Urinary bladder (tissue), 4 donors: Measurements from ENCODE around the gene TMEM181. TPM values are rescaled to one million over a fixed set of nuclear protein-coding genes. Genes with fewer than 3 reads are reported as not detected.
"Not testable (repeated sequence)": the region's sequence is repeated elsewhere in the genome, so short reads cannot be mapped to it uniquely, and the experiment has no call there.

ENCODE experiments used
- DNase-seq: peaks from one replicate; pipeline ENCODE4 v3.0.0-alpha.2; 2015; ENCODE audit errors: extremely low spot score
- H3K27ac ChIP-seq: one replicate; pipeline ENCODE4 v1.5.1; 2013; ENCODE audit warnings: low read depth, mild to moderate bottlenecking, moderate library complexity
- H3K36me3 ChIP-seq: one replicate; pipeline ENCODE4 v1.6.1; 2013; ENCODE audit warnings: mild to moderate bottlenecking, moderate library complexity; ENCODE audit not compliant: insufficient read depth
- H3K4me1 ChIP-seq: one replicate; pipeline ENCODE4 v1.6.1; 2013; ENCODE audit warnings: mild to moderate bottlenecking, moderate library complexity; ENCODE audit not compliant: insufficient read depth
- H3K4me3 ChIP-seq: one replicate; pipeline ENCODE4 v1.5.1; 2013; ENCODE audit warnings: low read depth, low read length
- WGBS: extraction: QIAGEN DNeasy Blood & Tissue Kit; methylation state at CpG from one replicate; pipeline ENCODE4 v1.1.7; 2013; 5-methylcytosine and 5-hydroxymethylcytosine counted together
- polyA plus RNA-seq: library from polyadenylated mRNA; stranded (reverse); fragments of 200-250 nt; gene quantifications from one replicate; pipeline ENCODE4 v1.2.3, GENCODE V29; 2013
- total RNA-seq: library from RNA; depleted of rRNA; stranded (reverse); fragments of >200 nt; gene quantifications from one replicate; pipeline ENCODE4 v1.2.3, GENCODE V29; 2014
- donor health status: healthy with polysubstance abuse.
- donor health status: healthy.

TMEM181 gene
- total RNA-seq (41.4 TPM), polyA plus RNA-seq (23.8 TPM)

DNA sequence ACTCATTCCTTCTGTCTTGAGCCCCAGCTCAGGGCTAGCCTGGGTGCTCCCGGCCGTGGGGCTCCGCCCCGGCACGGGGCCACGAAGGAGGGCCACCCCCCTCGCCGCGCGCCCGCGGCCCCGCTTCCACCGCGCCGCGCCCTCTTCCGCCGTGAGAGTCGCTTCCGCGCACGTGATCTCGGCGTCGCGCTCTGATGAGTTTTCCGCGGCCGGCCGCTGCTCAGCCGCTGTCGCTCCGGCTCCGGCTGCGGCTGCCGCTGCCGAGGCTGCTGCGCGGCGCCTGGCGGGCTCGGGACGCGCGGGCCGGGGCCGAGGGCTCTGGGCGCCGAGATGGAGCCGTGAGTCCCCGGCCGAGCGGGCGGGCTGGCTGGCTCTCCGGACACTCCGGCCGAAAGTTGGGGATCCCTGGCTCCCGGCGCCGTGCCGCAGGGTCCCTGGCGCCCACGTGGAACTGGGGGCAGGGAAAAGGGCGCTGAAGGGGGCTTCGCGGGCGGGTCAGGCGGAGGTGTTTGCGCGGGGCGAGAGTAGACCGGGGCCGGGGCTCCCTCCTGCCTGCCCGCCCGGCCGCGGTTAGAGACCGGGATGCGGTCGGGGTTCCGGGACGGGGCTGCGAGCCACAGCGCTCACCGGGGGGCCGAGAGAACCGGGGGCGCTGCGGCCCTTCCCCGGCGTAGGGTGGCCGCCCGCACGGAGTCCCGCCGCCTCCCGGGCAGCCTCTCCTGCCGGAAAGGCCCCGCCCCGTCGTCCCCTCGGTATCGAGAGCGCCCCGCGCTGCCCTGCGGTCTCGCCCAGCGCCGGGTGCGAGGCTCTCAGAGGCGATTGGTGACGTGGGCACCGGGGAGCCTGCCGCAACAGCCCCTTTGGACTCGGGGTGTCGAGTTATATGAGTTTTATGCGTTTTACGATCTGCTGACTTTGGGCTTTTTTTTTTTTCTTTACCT lies at the start of gene TMEM181:
TMEM181 (plus strand) TSS at position 197 of the 941 bp plus-strand sequence; CDS start at position 331, 134 bp downstream.
- DNase-seq = no peak
- peak within 1 kb of the TSS; percentile 86 for H3K4me3 ChIP-seq
- under 1% methylated on average over 120 of the region's 120 CpGs for WGBS
- peak within 1 kb of the TSS; percentile 81 for H3K27ac ChIP-seq
- no peaks in the 10 kb centered on the region for H3K36me3 ChIP-seq
- H3K4me1 ChIP-seq = no peaks in the 10 kb centered on the region

- WGBS = 76% methylated on average over 4 of the region's 4 CpGs
- H3K27ac ChIP-seq = no peak overlapping the region
- H3K36me3 ChIP-seq = no peaks in the 10 kb centered on the region
- no peak for DNase-seq
- no peak overlapping the region for H3K4me3 ChIP-seq
- H3K4me1 ChIP-seq = no peaks in the 10 kb centered on the region
These were observed 47.1 kb upstream of the TMEM181 start for GRCh38 chr6:158512809-158513208.

- Histone ChIP-seq H3K36me3 (no peaks in the 10 kb centered on the region), H3K27ac (no peak overlapping the region), H3K4me1 (no peaks in the 10 kb centered on the region), H3K4me3 (no peak overlapping the region)
- no peak for DNase-seq
- 86% methylated on average over 4 of the region's 4 CpGs for WGBS
These were observed 45.7 kb upstream of the TMEM181 start for GRCh38 chr6:158514176-158514575.

DNA sequence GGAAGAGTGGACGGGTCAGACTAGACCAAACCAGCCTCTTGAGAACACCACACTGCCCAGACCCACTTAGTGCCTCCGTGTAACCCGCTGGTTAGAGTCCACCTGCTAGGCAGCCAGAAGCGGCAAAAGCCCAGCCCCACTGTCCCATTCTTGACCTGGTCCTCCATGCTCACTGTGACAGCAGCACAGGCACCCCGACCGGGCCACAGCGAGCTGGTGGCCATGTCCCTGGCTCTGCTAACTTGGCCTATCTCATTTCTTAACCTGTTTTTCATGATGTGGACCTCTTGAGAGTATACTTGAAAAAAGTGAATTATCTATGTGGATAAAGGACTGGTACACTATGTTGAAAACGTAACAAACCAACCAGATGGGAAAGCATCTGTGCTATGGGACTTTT lies 44.9 kb upstream of the TMEM181 start:
- no peaks in the 10 kb centered on the region for H3K36me3 ChIP-seq
- no peak overlapping the region for H3K4me3 ChIP-seq
- H3K4me1 ChIP-seq = no peaks in the 10 kb centered on the region
- DNase-seq = no peak
- 92% methylated on average over 8 of the region's 8 CpGs for WGBS
- H3K27ac ChIP-seq = no peak overlapping the region

DNA sequence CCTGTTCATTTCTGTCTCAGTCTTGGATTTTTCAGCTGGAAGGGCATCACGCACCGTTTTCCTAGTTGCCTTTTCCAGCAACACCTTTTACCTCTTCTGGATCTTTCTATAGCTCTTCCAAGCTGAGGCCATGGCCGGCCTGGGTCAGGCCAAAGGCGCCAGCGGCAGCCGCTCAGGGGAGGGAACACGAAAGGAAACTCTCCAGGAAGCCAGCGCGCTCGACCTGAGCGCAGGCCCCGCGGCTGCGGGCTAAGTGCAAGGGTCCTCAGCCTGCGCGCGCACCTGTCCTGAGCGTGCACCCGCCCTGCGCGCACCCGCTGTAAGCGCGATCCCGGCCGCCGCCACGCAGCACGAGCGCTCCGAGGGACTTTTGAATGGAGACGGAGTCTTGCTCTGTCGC lies 43.8 kb upstream of the TMEM181 start:
- 29% methylated on average over 33 of the region's 33 CpGs for WGBS
- Histone ChIP-seq H3K4me3 (no peak overlapping the region), H3K4me1 (no peaks in the 10 kb centered on the region), H3K36me3 (no peaks in the 10 kb centered on the region), H3K27ac (no peak overlapping the region)
- no peak for DNase-seq

DNA sequence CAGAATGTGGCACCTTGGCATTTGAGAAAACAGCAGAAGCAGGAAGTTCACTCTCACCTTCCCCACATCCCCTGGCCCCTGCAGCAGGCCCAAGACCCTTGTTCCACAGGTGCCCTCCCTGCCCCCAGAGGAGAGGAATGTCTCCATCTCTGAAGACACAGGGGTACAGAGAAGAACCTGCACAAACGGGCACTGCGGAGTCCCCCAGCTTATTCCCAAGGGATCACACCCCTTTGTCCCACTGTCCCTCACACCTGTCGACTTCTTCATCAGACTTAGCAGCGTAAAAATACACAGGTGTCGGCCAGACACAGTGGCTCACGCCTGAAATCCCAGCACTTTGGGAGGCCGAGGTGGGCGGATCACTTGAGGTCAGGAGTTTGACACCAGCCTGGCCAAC lies 42.9 kb upstream of the TMEM181 start:
- no peak for DNase-seq
- no peaks in the 10 kb centered on the region for H3K4me1 ChIP-seq
- 92% methylated on average over 8 of the region's 8 CpGs for WGBS
- no peak overlapping the region for H3K27ac ChIP-seq
- H3K36me3 ChIP-seq = no peaks in the 10 kb centered on the region
- no peak overlapping the region for H3K4me3 ChIP-seq

DNA sequence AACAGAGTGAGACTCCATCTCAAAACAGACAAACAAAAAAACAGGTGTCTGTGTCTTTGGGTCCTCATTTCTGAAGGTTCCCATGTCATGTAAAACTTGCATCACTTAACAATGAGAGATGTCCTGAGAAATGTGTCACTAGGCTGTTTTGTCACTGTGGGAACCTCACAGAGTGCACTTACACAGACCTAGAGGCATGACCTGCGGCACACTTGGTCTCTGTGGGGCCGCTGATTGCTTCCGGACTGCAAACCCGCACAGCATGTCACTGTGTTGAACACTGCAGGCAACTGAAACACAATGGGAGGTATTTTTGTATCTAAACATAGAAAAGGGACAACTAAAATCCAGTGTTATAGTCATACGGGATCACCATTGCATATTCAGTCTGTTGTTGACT lies 42.3 kb upstream of the TMEM181 start:
- Histone ChIP-seq H3K4me3 (no peak overlapping the region), H3K27ac (no peak overlapping the region), H3K4me1 (no peaks in the 10 kb centered on the region), H3K36me3 (no peaks in the 10 kb centered on the region)
- WGBS = 73% methylated on average over 5 of the region's 5 CpGs
- DNase-seq = no peak

- H3K4me3 ChIP-seq = no peak overlapping the region
- no peaks in the 10 kb centered on the region for H3K36me3 ChIP-seq
- H3K4me1 ChIP-seq = no peaks in the 10 kb centered on the region
- no peak overlapping the region for H3K27ac ChIP-seq
- WGBS = 7% methylated on average over 18 of the region's 18 CpGs
- DNase-seq = peak; percentile 36
These were observed 41.4 kb upstream of the TMEM181 start for GRCh38 chr6:158518191-158519127.

GRCh38 chr6:158519300-158519699 lies 40.6 kb upstream of the TMEM181 start:
- H3K4me1 ChIP-seq = no peaks in the 10 kb centered on the region
- H3K4me3 ChIP-seq = no peak overlapping the region
- H3K27ac ChIP-seq = no peak overlapping the region
- DNase-seq = no peak
- WGBS = 42% methylated on average over 3 of the region's 3 CpGs
- H3K36me3 ChIP-seq = no peaks in the 10 kb centered on the region

GRCh38 chr6:158519761-158520160 lies 40.1 kb upstream of the TMEM181 start:
- Histone ChIP-seq H3K4me1 (no peaks in the 10 kb centered on the region), H3K36me3 (no peaks in the 10 kb centered on the region), H3K27ac (no peak overlapping the region), H3K4me3 (no peak overlapping the region)
- no peak for DNase-seq
- 67% methylated on average over 4 of the region's 4 CpGs for WGBS

DNA sequence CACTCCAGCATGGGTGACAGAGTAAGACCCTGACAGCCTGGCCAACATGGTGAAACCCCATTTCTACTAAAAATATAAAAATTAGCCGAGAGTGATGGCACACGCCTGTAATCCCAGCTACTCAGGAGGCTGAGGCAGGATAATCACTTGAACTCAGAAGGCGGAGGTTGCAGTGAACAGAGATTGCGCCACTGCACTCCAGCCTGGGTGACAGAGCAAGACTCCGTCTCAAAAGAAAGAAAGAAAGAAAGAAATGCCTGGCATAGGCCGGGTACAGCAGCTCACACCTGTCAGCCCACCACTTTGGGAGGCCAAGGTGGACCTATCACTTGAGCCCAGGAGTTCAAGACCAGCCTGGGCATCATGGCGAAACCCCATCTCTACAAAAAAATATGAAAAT lies 38.9 kb upstream of the TMEM181 start:
- not testable (repeated sequence) for H3K4me3 ChIP-seq

DNA sequence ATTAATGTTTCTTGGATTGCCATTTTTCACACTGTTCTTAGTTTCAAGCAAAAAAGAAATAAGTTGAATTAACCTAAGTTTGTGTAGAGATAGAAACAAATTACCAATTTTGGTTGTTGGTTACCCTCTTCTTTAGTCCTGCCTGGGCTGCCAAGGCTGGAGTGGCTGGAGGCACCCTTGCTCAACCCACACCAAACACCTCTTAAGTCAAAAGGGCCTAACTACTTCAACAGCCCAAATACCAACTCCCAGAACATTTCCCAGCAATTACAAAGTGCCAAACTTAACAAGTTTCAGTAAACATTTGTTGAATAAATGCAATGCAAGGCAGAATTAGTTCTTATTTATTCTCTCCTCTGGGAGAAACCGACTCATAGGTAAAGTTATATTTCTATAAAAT lies 38.1 kb upstream of the TMEM181 start:
- DNase-seq = no peak
- Histone ChIP-seq H3K36me3 (no peaks in the 10 kb centered on the region), H3K4me1 (no peaks in the 10 kb centered on the region), H3K27ac (no peak overlapping the region), H3K4me3 (no peak overlapping the region)
- WGBS = 88% methylated on average over 1 of the region's 1 CpG

More for the DNA sequence above, 38.9 kb upstream of the TMEM181 start:
- DNase-seq, H3K4me1 ChIP-seq, H3K27ac ChIP-seq, H3K36me3 ChIP-seq: not testable (repeated sequence)
- 90% methylated on average over 7 of the region's 7 CpGs for WGBS

- Histone ChIP-seq H3K27ac (no peak overlapping the region), H3K4me1 (no peaks in the 10 kb centered on the region), H3K36me3 (no peaks in the 10 kb centered on the region), H3K4me3 (no peak overlapping the region)
- no peak for DNase-seq
- 94% methylated on average over 11 of the region's 11 CpGs for whole genome bisulfite sequencing
These were observed 37.3 kb upstream of the TMEM181 start for GRCh38 chr6:158522616-158523015.
